ENCODE measurements around the gene PPP1R14B. TPM values are rescaled to one million over a fixed set of nuclear protein-coding genes. Genes with fewer than 3 reads are reported as not detected.
A peak's percentile ranks its signal among the peaks of the same experiment; 100 is the strongest.

Gene PPP1R14B
- total and polyA plus RNA-seq, 2 of the 13 experiments (the other 11 are each of a cell fraction or from before 2014, with no cell fraction given): 110 to 148 TPM

- H3K4me2 ChIP-seq (ENCODE audit: low read depth, low read length): peak overlapping the region; percentile 95; the same call in 1 of the 2 replicates
- DNase-seq (ENCODE audit: low spot score): no peak
- H3K27ac ChIP-seq (ENCODE audit: extremely low read length, insufficient read depth, low read length): no peak overlapping the region
- peaks cover 1 to 13% of the 10 kb centered on the region in 2 experiments; a peak in 4 of 5 replicates for H3K36me3 ChIP-seq (replicated peaks in 1 of 2; ENCODE audit: control insufficient read depth in 1 of 2, insufficient read depth in 2 of 2, low read length in 2 of 2)
- ATAC-seq: no peak
- no peaks in the 10 kb centered on the region for H4K20me1 ChIP-seq (ENCODE audit: insufficient read depth, low read length)
- TF ChIP-seq ZNF143 (CRISPR knock-in tag; IDR thresholded peaks at IDR 0.05) (0 out of 2 replicates have a peak, but pooled peaks have one; percentile 7), AGO2 (optimal IDR thresholded peaks at IDR 0.05; ENCODE audit: low read depth, low read length) (peak; percentile 56), ZNF251 (CRISPR knock-in tag; IDR thresholded peaks at IDR 0.05) (no peak)
- ChIA-PET CTCF (ENCODE audit: low intra/inter-chr PET ratio, low total read pairs) (no interaction called here), POLR2A (interaction anchor here (0.7 to 5.9 kb wide), 6 partner anchors 15 to 63 kb away, joined by 3 to 113 read pairs (median 8); partner anchors contain the start of genes BAD, ESRRA, FKBP2 and PPP1R14B)
- H2AFZ ChIP-seq (ENCODE audit: low read length): no peak overlapping the region
- in situ Hi-C loops (cut with HindIII; ENCODE audit: extremely low pct_ligation_motif_present, low pct_unique_long_range_greater_than_20kb): no loop called here
- intact Hi-C loops (cut with micrococcal nuclease; ENCODE audit: unreplicated experiment): no loop called here
- H3K9me3 ChIP-seq (ENCODE audit: low read length): no peaks in the 10 kb centered on the region
- 91% methylated on average over 20 of the region's 27 CpGs for WGBS (ENCODE audit: low lambda C conversion rate)
- peaks cover 10% of the 10 kb centered on the region for H3K79me2 ChIP-seq (ENCODE audit: insufficient read depth, low read length)
- H3K4me1 ChIP-seq (ENCODE audit: insufficient read depth, low read length): peaks cover 22% of the 10 kb centered on the region
- no peak overlapping the region for H3K4me3 ChIP-seq (replicated peaks in 1 of 3; ENCODE audit: insufficient read depth in 1 of 3, low read depth in 2 of 3, low read length in 3 of 3)
- no peaks in the 10 kb centered on the region for H3K27me3 ChIP-seq (ENCODE audit: control insufficient read depth in 1 of 2, insufficient read depth in 2 of 2, low read length in 2 of 2)
- peak overlapping the region; percentile 75; the same call in 1 of the 2 replicates for H3K9ac ChIP-seq (ENCODE audit: insufficient read depth, low read depth, low read length)
- no TSS peak for BruUV-seq (replicated peaks)
- no peak for FAIRE-seq
Observed at GRCh38 chr11:64267207-64267945, 20.6 kb upstream of the PPP1R14B start.

- in situ Hi-C loops (cut with HindIII; ENCODE audit: extremely low pct_ligation_motif_present, low pct_unique_long_range_greater_than_20kb) (no loop called here), intact Hi-C loops (cut with micrococcal nuclease; ENCODE audit: unreplicated experiment) (no loop called here)
- WGBS (ENCODE audit: low lambda C conversion rate): 90% methylated on average over 2 of the region's 15 CpGs
- DNase-seq (ENCODE audit: low spot score) (no peak), ATAC-seq (no peak), FAIRE-seq (no peak)
- Histone ChIP-seq H3K27me3 (ENCODE audit: control insufficient read depth in 1 of 2, insufficient read depth in 2 of 2, low read length in 2 of 2) (no peaks in the 10 kb centered on the region), H3K4me3 (replicated peaks in 1 of 3; ENCODE audit: insufficient read depth in 1 of 3, low read depth in 2 of 3, low read length in 3 of 3) (no peak overlapping the region), H3K4me2 (ENCODE audit: low read depth, low read length) (no peak overlapping the region), H3K4me1 (ENCODE audit: insufficient read depth, low read length) (peaks cover 15% of the 10 kb centered on the region), H3K27ac (ENCODE audit: extremely low read length, insufficient read depth, low read length) (no peak overlapping the region), H2AFZ (ENCODE audit: low read length) (no peak overlapping the region), H3K9ac (ENCODE audit: insufficient read depth, low read depth, low read length) (no peak overlapping the region), H3K9me3 (ENCODE audit: low read length) (no peaks in the 10 kb centered on the region), H4K20me1 (ENCODE audit: insufficient read depth, low read length) (no peaks in the 10 kb centered on the region), H3K79me2 (ENCODE audit: insufficient read depth, low read length) (peaks cover 4% of the 10 kb centered on the region), H3K36me3 (replicated peaks in 1 of 2; ENCODE audit: control insufficient read depth in 1 of 2, insufficient read depth in 2 of 2, low read length in 2 of 2) (peaks cover 1 to 15% of the 10 kb centered on the region in 2 experiments; a peak in 4 of 5 replicates)
- TF ChIP-seq CBX2 (IDR thresholded peaks at IDR 0.05; ENCODE audit: low read depth, low read length) (no peak), CBX2 (CRISPR knock-in tag; IDR thresholded peaks at IDR 0.05; ENCODE audit: low read depth) (no peak), KAT2B (IDR thresholded peaks at IDR 0.05; ENCODE audit: borderline replicate concordance, low read depth, low read length) (no peak), ATM (IDR thresholded peaks at IDR 0.05; ENCODE audit: borderline replicate concordance) (no peak), TOPORS (CRISPR knock-in tag; IDR thresholded peaks at IDR 0.05) (no peak), RAD51 (IDR thresholded peaks at IDR 0.05; ENCODE audit: borderline replicate concordance) (no peak)
- POLR2A ChIA-PET: no interaction called here
- CTCF ChIA-PET (ENCODE audit: low intra/inter-chr PET ratio, low total read pairs): no interaction called here
- BruUV-seq (replicated peaks): no TSS peak
Observed at GRCh38 chr11:64266339-64266738, 19.6 kb upstream of the PPP1R14B start.

All from HepG2 (cell line).